Cerebellar nuclear complex (tissue), 1 donor: Measurements from ENCODE around the gene OXER1.

Source experiments
- DNase-seq, 2 experiments: peaks; one replicate each; lab custom pipeline; 2025; lab: John Stamatoyannopoulos, UW

OXER1 gene, protein sequence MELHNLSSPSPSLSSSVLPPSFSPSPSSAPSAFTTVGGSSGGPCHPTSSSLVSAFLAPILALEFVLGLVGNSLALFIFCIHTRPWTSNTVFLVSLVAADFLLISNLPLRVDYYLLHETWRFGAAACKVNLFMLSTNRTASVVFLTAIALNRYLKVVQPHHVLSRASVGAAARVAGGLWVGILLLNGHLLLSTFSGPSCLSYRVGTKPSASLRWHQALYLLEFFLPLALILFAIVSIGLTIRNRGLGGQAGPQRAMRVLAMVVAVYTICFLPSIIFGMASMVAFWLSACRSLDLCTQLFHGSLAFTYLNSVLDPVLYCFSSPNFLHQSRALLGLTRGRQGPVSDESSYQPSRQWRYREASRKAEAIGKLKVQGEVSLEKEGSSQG

GRCh38 chr2:42764096-42764495 is at the start of gene OXER1:
OXER1 (minus strand) TSS chr2:42764135; CDS start chr2:42764062, 73 bp downstream.
- no peak for DNase-seq

GRCh38 chr2:42812899-42813479 is 49.1 kb upstream of the OXER1 start:
- DNase-seq, result no peak

DNA sequence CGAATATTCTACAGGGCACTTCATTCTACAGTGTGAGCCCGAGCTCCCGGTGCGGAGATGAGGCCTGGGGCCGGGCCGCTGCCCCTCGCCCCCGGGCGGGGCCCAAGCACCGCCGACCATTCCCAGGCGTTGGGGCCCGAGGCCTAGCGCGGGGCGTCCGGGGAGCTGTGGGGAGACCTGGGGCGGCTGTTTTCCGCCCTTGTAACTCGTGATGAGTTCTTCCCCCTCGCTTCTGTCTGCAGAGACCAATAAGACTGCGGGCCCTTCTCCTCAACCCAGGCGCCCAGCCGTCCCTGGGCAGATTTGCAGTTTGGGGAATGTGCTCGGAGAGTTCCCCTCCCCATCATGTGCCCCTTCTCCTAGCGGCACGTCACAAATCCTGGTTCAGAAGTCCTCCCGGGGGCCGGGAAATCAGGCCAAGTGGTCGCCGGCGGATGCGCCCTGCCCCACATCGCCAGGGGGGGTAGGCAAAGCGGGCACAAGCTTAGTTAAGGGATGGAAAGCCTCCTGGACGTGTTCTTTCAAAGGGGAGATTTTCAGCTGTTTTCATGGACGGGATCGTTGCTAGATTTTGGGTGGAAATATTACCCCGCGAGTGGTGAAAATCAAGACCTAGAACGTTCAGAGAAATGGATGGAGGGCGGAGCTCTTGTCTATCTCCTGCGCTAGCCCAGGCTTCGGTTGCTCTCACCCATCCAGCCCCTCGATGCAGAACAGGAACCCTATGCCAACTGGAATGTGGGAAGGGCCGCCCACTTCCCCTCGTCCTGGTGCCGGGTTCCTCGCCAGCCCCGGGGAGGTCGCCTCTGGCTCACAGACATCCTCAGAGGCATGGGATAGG is 47.3 kb upstream of the OXER1 start:
- peak in 1 of 2 experiments; percentile 5 for DNase-seq

GRCh38 chr2:42810121-42810970 is 46.4 kb upstream of the OXER1 start:
- peak; percentile 14 to 43 for DNase-seq

DNA sequence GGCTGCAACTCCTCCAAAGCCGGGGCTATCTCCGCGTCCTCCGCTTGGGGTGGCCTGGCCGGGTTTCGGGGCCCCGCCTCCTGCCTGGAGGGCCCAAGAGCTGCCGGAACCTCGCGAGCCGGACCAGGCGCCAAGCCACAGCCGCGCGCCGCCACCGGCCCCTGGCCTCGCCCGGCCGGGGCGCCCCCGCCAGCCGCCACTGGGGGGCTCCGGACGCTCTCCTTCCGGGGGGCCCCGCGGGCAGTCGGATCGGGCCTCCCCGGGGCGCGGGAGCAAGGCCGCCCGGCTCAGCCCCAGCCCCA is 45.8 kb upstream of the OXER1 start:
- peak in 1 of 2 experiments; percentile 58 for DNase-seq

- DNase-seq, result no peak
Measured at GRCh38 chr2:42809131-42809818, 45.3 kb upstream of the OXER1 start.

DNA sequence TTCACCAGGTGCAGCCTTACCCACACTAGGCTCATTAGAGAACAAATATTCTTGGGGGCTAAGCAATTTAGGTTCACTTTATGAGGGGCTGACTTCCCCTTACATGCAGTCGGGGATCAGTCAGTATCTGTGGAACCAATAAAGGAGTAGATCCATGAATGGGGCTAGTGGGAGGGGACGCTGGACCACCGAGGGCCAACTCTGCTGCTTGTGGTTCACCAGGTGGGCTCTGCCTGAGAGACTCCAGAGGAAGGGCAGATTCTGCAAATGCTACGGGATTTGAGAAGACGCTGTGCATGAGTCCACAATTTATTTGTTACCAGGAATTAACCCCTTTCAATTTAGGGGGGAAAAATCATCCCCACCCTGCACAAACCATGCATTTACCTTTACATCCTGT is 44.4 kb upstream of the OXER1 start:
- no peak for DNase-seq

DNA sequence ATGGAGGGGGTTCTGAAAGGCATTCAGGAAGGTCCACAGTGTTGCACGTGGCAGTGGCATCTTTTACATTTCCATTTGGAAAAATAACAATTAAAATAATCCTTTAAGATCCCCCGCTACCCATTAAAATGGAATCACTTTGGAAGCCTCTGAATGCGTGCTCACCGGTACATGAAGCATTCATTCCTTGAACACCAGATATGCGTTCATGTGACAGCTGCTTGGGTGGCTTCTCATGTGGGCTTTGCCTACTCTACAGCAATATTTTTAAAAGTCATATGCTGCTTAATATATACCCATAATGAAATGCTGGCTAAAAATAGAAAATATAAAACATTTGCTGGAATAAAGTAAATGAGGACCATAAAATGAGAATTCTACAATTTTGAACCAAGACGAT is 42.9 kb upstream of the OXER1 start:
- no peak for DNase-seq

- DNase-seq, result no peak
Measured at GRCh38 chr2:42804891-42805290, 41.0 kb upstream of the OXER1 start.

DNA sequence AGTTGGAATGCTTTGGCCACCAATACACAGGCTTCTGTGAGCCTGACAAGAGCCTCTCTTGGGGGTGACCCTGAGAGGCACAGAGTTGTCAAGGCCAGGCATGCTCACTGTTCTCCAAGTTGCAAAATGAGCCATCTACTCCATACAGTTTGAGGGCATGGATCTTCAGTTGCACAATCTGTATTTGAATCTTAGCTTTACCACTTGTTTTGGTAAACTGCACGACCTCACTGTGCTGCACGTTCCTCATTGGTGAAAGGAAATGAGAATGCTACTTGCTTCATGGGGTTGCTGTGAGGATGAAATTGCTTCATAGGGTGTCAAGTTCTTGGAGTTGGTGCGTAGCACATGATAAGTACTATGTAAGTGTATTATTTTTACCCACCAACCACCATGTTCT is 40.4 kb upstream of the OXER1 start:
- no peak for DNase-seq

DNA sequence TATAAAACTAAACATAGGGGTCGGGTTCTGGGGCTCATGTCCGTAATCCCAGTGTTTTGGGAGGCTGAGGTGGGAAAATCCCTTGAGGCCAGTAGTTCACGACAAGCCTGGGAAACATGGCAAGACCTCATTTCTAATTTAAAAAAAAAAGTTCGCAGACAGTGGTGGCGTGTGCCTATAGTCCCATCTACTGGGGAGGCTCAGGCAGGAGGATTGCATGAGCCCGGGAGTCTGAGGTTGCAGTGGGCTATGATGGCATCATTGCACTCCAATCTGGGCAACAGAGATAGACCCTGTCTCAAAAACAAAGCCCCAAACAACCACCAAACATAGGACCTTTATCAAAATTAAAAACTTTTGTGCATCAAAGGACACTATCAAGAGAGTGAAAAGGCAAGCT is 38.2 kb upstream of the OXER1 start:
- no peak for DNase-seq

DNA sequence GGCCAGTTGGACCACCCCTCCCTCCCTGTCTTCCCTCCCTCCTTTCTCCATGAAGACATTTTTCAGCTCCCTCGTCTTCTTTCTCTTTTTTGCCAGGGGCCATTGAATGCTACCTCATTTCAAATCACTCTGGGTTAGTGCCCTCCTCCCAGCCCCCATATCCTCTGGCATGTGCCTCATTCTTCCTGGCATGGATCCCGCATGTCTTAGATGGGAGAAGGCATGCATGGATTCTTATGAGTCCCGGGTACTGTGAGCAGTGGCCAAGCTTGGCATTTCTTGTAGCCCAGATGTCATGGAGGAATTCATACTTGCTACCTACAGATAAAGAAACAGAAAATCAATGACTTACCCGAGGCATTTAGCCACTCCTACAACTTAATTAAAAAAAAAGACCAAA is 37.4 kb upstream of the OXER1 start:
- no peak for DNase-seq

GRCh38 chr2:42800981-42801380 is 37.0 kb upstream of the OXER1 start:
- DNase-seq, result no peak

DNA sequence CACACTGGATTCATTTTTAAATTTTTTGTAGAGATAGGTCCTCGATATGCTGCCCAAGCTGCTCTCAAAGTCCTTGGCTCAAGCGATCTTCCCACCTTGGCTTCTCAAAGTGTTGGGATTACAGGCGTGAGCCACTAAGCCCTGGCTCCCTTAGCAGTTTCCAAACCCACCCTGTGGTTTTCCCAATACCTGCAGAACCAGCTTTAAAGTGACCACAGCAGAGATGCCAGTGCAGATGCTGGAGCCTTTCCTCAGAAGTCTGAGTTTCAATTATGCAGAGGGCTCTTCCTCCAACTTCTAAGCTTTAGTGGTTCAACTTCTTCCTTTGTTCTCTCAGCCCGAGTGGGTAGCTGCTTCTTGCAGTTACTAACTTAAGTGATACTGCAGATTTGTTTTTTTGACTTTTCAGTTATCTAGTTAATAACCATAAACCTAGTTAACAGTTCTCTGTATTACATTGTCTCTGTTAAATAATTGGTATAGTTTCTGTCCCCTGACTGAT is 36.6 kb upstream of the OXER1 start:
- no peak for DNase-seq

GRCh38 chr2:42799881-42800280 is 35.9 kb upstream of the OXER1 start:
- DNase-seq, result no peak

GRCh38 chr2:42797281-42797680 is 33.3 kb upstream of the OXER1 start:
- no peak for DNase-seq

DNA sequence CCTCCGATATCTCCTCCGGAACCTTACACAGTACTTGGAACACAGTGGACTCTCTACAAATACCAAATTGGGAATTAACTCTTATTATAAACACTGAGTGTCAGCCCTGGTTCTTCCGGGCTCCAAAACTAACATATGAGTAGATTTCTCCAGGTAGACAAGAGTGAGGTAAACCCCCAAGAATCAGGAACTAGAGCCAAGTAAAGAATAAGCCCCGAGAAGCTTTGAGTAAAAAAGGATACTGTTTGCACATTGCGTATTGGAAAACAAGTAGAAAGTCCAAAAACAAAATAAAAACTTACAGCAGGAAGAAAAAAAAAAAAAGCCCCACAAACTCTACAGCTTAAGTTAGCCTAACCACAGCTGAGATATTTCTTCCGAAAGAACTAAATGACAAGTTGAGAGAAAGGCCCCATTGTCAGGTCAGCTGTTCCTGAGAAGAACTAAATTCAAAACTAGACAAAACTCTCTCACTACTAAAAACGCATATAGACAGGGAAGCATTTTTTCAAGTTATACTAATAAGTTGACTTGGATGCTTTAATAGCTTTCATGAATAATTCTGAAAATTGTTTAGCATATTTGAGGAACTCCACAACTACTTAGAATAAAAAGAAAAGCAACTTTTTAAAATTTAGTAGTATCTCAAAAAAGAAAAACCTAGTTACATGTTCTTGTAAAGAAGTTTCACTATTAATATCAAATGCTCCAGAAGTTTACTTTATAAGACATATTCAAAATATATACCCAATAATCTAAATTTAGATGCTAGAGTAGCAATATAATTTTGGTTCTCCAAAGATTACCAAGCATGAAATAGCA is 32.7 kb upstream of the OXER1 start:
- DNase-seq, result no peak

DNA sequence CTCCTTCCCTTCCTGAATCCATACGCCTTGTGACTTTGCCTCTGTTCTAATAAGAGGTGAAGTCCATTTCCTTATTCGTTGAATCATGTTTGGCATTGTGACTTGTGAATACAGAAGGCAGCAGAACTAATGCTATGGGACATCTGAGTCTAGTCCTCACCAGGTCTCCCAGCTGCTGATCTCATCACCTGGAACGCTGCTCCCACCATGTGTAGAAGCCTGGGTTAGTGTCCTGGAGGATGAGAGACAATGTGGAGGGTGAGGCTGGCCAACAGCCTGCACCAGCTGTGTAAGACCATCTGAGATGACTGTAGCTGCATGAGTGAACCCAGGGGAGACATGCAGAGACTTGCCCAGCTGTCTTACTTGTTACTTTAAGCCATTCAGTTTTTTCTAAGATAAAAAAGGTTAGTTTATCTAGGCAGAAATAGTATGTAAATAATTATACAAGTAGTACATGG is 31.9 kb upstream of the OXER1 start:
- no peak for DNase-seq

- no peak for DNase-seq
Measured at GRCh38 chr2:42795275-42795674, 31.3 kb upstream of the OXER1 start.
